Prostate gland (tissue), 2 donors: ENCODE results near the gene SEC16B.

Experiments used
- CTCF ChIP-seq, 4 experiments: fragments of 200-600 bp in 2 of 4; fragments of 450-650 bp in 2 of 4; sonication (generic) in 2 of 4; IDR thresholded peaks; 1 replicate in 3 of 4; 2 replicates in 1 of 4; pipeline ENCODE4 v1.5.1; 2016 to 2019; ENCODE audit warnings: antibody characterized with exemption in 4 of 4, mild to moderate bottlenecking in 2 of 4, moderate library complexity in 2 of 4
- POLR2A ChIP-seq: fragments of 450-650 bp; IDR thresholded peaks from one replicate; pipeline ENCODE4 v1.6.1; 2016; ENCODE audit warnings: antibody characterized with exemption, mild to moderate bottlenecking

- TF ChIP-seq POLR2A (no peak), CTCF (IDR thresholded peaks at IDR 0.05) (no peak)
These were observed 71.7 kb downstream of the SEC16B start for GRCh38 chr1:177897998-177898654.
